Kidney (tissue), 14 donors: ENCODE data around the gene CDR2. TPM values are rescaled to one million over a fixed set of nuclear protein-coding genes. Genes with fewer than 3 reads are reported as not detected.

Experiments
- DNase-seq, 5 donors: peaks; one replicate each; pipeline ENCODE4 v3.0.0-alpha.2; 2013 to 2020
- FAIRE-seq: peaks from 2 replicates; lab custom pipeline; 2012; peaks lifted over from hg19 to GRCh38; lab: Jason Lieb, UNC
- H3K27ac ChIP-seq, 2 donors: one replicate each; pipeline ENCODE4 v1.7.0; 2013; ENCODE audit warnings: low read depth in 2 of 2, low read length in 2 of 2, inconsistent platforms in 1 of 2
- H3K27me3 ChIP-seq: one replicate; pipeline ENCODE4 v1.7.1; 2013; ENCODE audit warnings: low read length, inconsistent platforms; ENCODE audit not compliant: control insufficient read depth, insufficient read depth
- H3K36me3 ChIP-seq, 3 donors: one replicate each; pipeline versions ENCODE4 v1.7.0 to v1.7.1; 2013; ENCODE audit warnings: low read length in 3 of 3, control low read depth in 1 of 3, inconsistent platforms in 1 of 3; ENCODE audit not compliant: insufficient read depth in 3 of 3, control insufficient read depth in 2 of 3
- H3K4me1 ChIP-seq, 3 donors: one replicate each; pipeline versions ENCODE4 v1.7.0 to v1.7.1; 2013; ENCODE audit warnings: low read length in 3 of 3, inconsistent platforms in 1 of 3, low read depth in 1 of 3; ENCODE audit not compliant: control insufficient read depth in 2 of 3, insufficient read depth in 2 of 3
- H3K4me3 ChIP-seq, 3 donors: one replicate each; pipeline versions ENCODE4 v1.7.0 to v1.8.1; 2013; ENCODE audit warnings: low read length in 3 of 3, control low read depth in 1 of 3, inconsistent platforms in 1 of 3
- H3K9ac ChIP-seq, 3 donors: one replicate each; pipeline versions ENCODE4 v1.7.0 to v1.7.1; 2013; ENCODE audit warnings: low read length in 3 of 3, control low read depth in 1 of 3, inconsistent platforms in 1 of 3
- H3K9me3 ChIP-seq, 3 donors: one replicate each; pipeline versions ENCODE4 v1.7.0 to v1.7.1; 2013; ENCODE audit warnings: low read length in 3 of 3, control low read depth in 1 of 3, inconsistent platforms in 1 of 3; ENCODE audit not compliant: control insufficient read depth in 2 of 3, insufficient read depth in 1 of 3
- intact Hi-C: fragments of 100-400 bp; cut with DNase I; formaldehyde crosslinking; loops from one replicate; pipeline ENCODE4 v1.11.1; 2022
- polyA plus RNA-seq: library from polyadenylated mRNA; stranded (reverse); fragments of 350-450 nt; fragmentation: Illumina TruSeq; extraction: RNeasy Lipid Tissue Mini Kit (QIAGEN cat#74804); gene quantifications from one replicate; pipeline ENCODE4 v1.2.3, GENCODE V29; 2014; ENCODE audit warnings: low read depth, low replicate concordance; ENCODE audit not compliant: insufficient read depth
- total RNA-seq: library from RNA; stranded (reverse); fragmentation: NEBNext Ultra II Directional; extraction: Animal tissue kit (Norgen Biotek cat#: 25700); gene quantifications from one replicate; pipeline ENCODE4 v1.2.1, GENCODE V29; 2021
- TF ChIP-seq, protein P1 (sequence below): IDR thresholded peaks from 3 replicates; pipeline ENCODE4 v1.5.1; 2012; ENCODE audit warnings: mild to moderate bottlenecking, moderate library complexity, borderline replicate concordance; ENCODE audit not compliant: insufficient read depth; ENCODE audit errors: extremely low read depth
- donor health status: control.
- donor health status: control.
- donor health status: control.
- donor health status: control.
- donor health status: control.
- donor health status: DM: yes; HTN: yes; CAD: no.
- donor health status: Normal renal cell carcinoma (clear cell type).

The CDR2 gene
- total and polyA plus RNA-seq, 2 donors from 2014 or later = 14.4 to 29.6 TPM

GRCh38 chr16:22299036-22299435 is 75.4 kb downstream of the CDR2 start:
- DNase-seq (no peak), FAIRE-seq (no peak)
- Histone ChIP-seq H3K36me3 (peaks cover 0 to 6% (median 5%) of the 10 kb centered on the region in 3 donors), H3K9me3 (no peaks in the 10 kb centered on the region), H3K27ac (no peak overlapping the region), H3K9ac (peak overlapping the region in 1 of 3 donors; percentile 66), H3K4me3 (peak overlapping the region in 2 of 3 donors; percentile 66 to 88), H3K4me1 (peaks cover 0 to 12% (median 5%) of the 10 kb centered on the region in 3 donors), H3K27me3 (no peaks in the 10 kb centered on the region)
- intact Hi-C loops = no loop called here
- TF ChIP-seq, protein P1, sequence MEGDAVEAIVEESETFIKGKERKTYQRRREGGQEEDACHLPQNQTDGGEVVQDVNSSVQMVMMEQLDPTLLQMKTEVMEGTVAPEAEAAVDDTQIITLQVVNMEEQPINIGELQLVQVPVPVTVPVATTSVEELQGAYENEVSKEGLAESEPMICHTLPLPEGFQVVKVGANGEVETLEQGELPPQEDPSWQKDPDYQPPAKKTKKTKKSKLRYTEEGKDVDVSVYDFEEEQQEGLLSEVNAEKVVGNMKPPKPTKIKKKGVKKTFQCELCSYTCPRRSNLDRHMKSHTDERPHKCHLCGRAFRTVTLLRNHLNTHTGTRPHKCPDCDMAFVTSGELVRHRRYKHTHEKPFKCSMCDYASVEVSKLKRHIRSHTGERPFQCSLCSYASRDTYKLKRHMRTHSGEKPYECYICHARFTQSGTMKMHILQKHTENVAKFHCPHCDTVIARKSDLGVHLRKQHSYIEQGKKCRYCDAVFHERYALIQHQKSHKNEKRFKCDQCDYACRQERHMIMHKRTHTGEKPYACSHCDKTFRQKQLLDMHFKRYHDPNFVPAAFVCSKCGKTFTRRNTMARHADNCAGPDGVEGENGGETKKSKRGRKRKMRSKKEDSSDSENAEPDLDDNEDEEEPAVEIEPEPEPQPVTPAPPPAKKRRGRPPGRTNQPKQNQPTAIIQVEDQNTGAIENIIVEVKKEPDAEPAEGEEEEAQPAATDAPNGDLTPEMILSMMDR = no peak

DNA sequence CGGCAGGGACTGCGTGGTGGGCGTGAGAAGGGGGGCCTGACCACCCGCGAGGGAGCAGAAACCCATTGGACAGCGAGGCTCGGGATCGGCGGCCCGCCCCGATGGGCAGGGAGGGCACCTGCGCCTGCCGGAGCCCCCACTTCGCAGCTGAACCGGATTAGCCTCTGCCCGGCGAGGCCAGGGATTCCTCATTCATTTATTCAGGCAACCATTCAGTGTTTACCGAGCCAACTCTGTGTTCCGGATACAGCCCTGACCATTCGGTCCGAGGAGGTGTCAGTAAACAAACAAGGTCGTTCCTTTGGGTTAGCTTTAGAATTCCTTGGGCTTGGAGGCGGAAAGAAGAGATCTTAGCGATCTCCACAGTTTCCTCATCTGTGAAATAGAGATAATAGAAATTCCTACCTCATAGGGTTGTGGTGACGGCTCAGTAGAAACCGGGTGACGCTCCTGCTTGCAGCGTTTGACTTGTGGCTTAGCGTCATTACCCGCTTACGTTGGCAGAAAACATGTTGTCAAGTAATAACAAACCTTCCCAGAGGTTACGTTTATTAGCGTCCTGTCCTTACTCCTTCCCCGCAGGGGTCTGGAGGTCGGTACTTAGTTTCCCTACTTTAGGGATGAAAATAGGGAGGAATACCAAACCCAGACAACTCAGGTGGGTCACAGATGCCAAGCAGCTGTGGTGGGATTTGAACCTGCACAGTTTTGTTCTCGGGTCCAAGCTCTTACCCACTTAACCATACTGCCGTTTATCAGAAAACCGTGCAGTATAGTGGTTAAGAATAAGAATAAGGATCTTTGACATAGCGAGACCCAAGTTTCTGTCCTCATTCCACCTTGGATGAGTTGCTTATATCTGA is 76.3 kb downstream of the CDR2 start:
- H3K27ac ChIP-seq = peak overlapping the region; percentile 96
- peak overlapping the region; percentile 66 to 89 (median 87) for H3K9ac ChIP-seq
- no peaks in the 10 kb centered on the region for H3K27me3 ChIP-seq
- intact Hi-C loops = no loop called here
- TF ChIP-seq, protein P1 = no peak
- H3K4me1 ChIP-seq = peaks cover 0 to 12% (median 5%) of the 10 kb centered on the region in 3 donors
- FAIRE-seq (no peak), DNase-seq (peak in 4 of 5 donors; percentile 89 to 96 (median 92))
- peaks cover 0 to 6% (median 5%) of the 10 kb centered on the region in 3 donors for H3K36me3 ChIP-seq
- H3K9me3 ChIP-seq = no peaks in the 10 kb centered on the region
- peak overlapping the region; percentile 66 to 96 (median 88) for H3K4me3 ChIP-seq

DNA sequence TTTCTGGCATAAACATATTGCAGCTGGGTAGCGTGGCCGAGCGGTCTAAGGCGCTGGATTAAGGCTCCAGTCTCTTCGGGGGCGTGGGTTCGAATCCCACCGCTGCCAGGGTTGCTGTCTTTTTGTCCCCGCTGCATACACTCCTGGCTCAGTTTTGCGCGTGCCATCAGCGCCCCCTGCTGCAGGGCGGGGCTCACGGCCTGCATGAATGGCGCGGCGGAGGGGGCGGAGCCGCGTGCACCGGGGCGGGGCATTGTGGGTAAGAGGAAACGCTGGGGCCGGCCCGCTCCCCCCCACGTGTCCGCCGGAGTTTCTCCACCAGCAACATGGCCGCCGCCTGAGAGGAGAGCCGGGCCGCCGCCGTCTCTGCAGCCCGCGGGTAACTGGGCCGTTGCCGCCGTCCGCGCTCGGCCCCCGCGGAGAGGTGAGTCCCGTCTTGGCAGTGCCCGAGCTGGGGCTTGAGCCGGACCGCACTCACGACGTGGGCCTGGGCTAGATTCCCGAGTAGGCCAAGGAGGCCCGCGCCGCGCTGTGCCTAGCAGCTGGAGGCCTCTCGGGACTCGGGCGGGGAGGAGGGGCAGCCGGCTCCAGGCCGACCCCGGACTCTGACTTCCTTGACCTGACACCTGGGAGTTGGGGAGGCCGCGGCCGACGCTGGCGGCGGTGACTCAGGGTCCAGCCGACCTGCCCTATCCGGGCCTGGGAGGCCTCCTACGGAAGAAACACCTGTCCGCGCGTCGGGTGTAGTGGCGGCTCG is 77.1 kb downstream of the CDR2 start, which contains the start of gene POLR3E:
TSS of gene POLR3E (plus strand) at position 296 of the 757 bp plus-strand sequence. CDS start 5,560 bp downstream, outside the sequence.
- no peaks in the 10 kb centered on the region for H3K27me3 ChIP-seq
- H3K36me3 ChIP-seq = peaks cover 0 to 6% (median 0%) of the 10 kb centered on the region in 3 donors
- TF ChIP-seq, protein P1 = peak; percentile 98
- H3K4me1 ChIP-seq = peaks cover 0 to 12% (median 5%) of the 10 kb centered on the region in 3 donors
- intact Hi-C loops = no loop called here
- H3K4me3 ChIP-seq = peak within 1 kb of the TSS; percentile 88 to 96 (median 91)
- H3K27ac ChIP-seq = peak within 1 kb of the TSS; percentile 96
- FAIRE-seq = peak; percentile 66
- no peaks in the 10 kb centered on the region for H3K9me3 ChIP-seq
- H3K9ac ChIP-seq = peak within 1 kb of the TSS; percentile 87 to 89 (median 87)
- peak; percentile 99 to 100 (median 100) for DNase-seq
